HG02970 (cell line): Measurements from ENCODE around the gene BRPF1.
"Not testable (repeated sequence)": the region's sequence is repeated elsewhere in the genome, so short reads cannot be mapped to it uniquely, and the experiment has no call there.

Experiments used
- ATAC-seq: cut with Tn5 transposase; IDR thresholded peaks from one replicate; pipeline ENCODE4 v1.9.1; 2021; ENCODE audit warnings: mild to moderate bottlenecking, moderate library complexity, moderate number of reproducible peaks; ENCODE audit not compliant: unreplicated experiment, low FRiP score

BRPF1 gene

GRCh38 chr3:9765865-9766264 lies 34.3 kb downstream of the BRPF1 start:
- no peak for ATAC-seq

- ATAC-seq: no peak
Measured at GRCh38 chr3:9767418-9767817, 35.9 kb downstream of the BRPF1 start.

- no peak for ATAC-seq
Measured at GRCh38 chr3:9768141-9768775, 36.7 kb downstream of the BRPF1 start.

- ATAC-seq: no peak
Measured at GRCh38 chr3:9769012-9769411, 37.5 kb downstream of the BRPF1 start.

GRCh38 chr3:9769426-9770275 lies 38.1 kb downstream of the BRPF1 start, which contains the start of gene CAMK1:
CAMK1 (minus strand) TSS chr3:9769947; CDS start chr3:9767749, 2,198 bp downstream.
- ATAC-seq: no peak

GRCh38 chr3:9770276-9770812 lies 38.8 kb downstream of the BRPF1 start:
- no peak for ATAC-seq

GRCh38 chr3:9771007-9771406 lies 39.5 kb downstream of the BRPF1 start:
- not testable (repeated sequence) for ATAC-seq

GRCh38 chr3:9776896-9777693 lies 45.6 kb downstream of the BRPF1 start:
- no peak for ATAC-seq

GRCh38 chr3:9777694-9778021 lies 46.1 kb downstream of the BRPF1 start:
- ATAC-seq: no peak

GRCh38 chr3:9778143-9779074 lies 46.9 kb downstream of the BRPF1 start:
- no peak for ATAC-seq

- no peak for ATAC-seq
Measured at GRCh38 chr3:9779075-9779593, 47.6 kb downstream of the BRPF1 start.

- ATAC-seq: no peak
Measured at GRCh38 chr3:9779721-9780457, 48.4 kb downstream of the BRPF1 start.

GRCh38 chr3:9780458-9780812 lies 48.9 kb downstream of the BRPF1 start:
- ATAC-seq: no peak

GRCh38 chr3:9780910-9781309 lies 49.4 kb downstream of the BRPF1 start:
- no peak for ATAC-seq

GRCh38 chr3:9781551-9781950 lies 50.0 kb downstream of the BRPF1 start:
- no peak for ATAC-seq

GRCh38 chr3:9781978-9782603 lies 50.6 kb downstream of the BRPF1 start:
- no peak for ATAC-seq

GRCh38 chr3:9782770-9783169 lies 51.2 kb downstream of the BRPF1 start:
- ATAC-seq: no peak

GRCh38 chr3:9783954-9784353 lies 52.4 kb downstream of the BRPF1 start:
- no peak for ATAC-seq

GRCh38 chr3:9784965-9785364 lies 53.4 kb downstream of the BRPF1 start:
- ATAC-seq: no peak
